Ovary (tissue), 3 donors: ENCODE data around the gene APOLD1.

Experiments used
- CTCF ChIP-seq, 3 donors: fragments of 450-650 bp in 2 of 3; fragments of 200-600 bp in 1 of 3; IDR thresholded peaks; one replicate each; pipeline versions ENCODE4 v1.5.1 to v1.8.0; 2016 to 2022; ENCODE audit warnings: antibody characterized with exemption in 3 of 3, mild to moderate bottlenecking in 1 of 3
- POLR2A ChIP-seq: fragments of 450-650 bp; IDR thresholded peaks from one replicate; pipeline ENCODE4 v1.6.1; 2017; ENCODE audit warnings: antibody characterized with exemption, mild to moderate bottlenecking, moderate library complexity
- donor health status: DM: no; HTN: no; CAD: no.

GRCh38 chr12:12791756-12792369, 6.4 kb downstream of the APOLD1 start:
- TF ChIP-seq CTCF (IDR thresholded peaks at IDR 0.05) (no peak), POLR2A (no peak)
